Superior temporal gyrus (tissue), 1 donor: Measurements from ENCODE around the gene UBE2F.
A peak's percentile ranks its signal among the peaks of the same experiment; 100 is the strongest.
"Not testable (repeated sequence)": the region's sequence is repeated elsewhere in the genome, so short reads cannot be mapped to it uniquely, and the experiment has no call there.

Experiments
- DNase-seq: peaks from one replicate; pipeline ENCODE4 v3.0.0-alpha.2; 2016; ENCODE audit errors: extremely low spot score

Gene UBE2F

DNA sequence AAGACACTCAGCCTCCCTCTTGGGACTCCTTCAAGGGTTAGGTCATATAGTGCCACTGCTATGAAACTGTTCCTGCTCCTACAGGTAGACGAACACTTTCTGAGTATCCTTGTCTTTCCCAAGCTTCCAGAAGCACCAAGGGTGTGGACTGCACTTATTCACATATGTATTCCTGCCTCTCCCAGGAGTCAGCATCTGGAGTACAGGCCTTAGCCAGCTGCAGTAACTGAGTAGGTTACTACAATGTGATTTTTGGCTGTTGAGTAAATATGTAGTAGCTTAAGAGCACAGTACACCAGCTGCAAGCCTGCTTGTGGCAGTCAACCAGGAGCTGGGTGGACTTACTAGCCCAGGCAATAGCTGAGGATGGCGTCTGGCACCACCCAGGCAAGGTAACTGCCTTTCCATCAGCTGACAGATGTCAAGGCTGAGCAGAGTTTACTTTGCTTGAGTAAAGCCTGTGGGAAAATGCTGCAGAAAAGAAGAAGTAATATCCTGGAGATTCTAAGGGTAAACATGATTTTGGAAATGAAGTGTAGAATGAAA is 80.0 kb downstream of the UBE2F start:
- no peak for DNase-seq

- DNase-seq: no peak
These were observed 86.5 kb downstream of the UBE2F start for GRCh38 chr2:238053191-238053776.

DNA sequence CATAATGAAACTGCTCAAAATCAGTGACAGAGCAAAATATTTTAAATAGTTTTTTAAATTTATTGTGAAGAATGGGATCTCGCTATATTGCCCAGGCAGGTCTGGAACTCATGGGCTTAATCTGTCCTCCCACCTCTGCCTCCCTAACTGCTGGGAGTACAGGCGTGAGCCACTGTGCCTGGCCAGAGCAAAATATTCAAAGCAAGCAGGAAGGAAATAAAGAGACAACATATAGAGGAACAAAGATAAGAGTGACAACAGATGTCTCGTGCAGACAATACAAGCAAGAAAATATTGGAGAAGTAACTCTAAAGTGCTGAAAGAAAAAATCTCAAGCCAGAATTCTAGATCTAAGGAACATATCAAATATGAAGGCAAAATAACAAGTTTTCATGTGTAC is 89.0 kb downstream of the UBE2F start:
- no peak for DNase-seq

DNA sequence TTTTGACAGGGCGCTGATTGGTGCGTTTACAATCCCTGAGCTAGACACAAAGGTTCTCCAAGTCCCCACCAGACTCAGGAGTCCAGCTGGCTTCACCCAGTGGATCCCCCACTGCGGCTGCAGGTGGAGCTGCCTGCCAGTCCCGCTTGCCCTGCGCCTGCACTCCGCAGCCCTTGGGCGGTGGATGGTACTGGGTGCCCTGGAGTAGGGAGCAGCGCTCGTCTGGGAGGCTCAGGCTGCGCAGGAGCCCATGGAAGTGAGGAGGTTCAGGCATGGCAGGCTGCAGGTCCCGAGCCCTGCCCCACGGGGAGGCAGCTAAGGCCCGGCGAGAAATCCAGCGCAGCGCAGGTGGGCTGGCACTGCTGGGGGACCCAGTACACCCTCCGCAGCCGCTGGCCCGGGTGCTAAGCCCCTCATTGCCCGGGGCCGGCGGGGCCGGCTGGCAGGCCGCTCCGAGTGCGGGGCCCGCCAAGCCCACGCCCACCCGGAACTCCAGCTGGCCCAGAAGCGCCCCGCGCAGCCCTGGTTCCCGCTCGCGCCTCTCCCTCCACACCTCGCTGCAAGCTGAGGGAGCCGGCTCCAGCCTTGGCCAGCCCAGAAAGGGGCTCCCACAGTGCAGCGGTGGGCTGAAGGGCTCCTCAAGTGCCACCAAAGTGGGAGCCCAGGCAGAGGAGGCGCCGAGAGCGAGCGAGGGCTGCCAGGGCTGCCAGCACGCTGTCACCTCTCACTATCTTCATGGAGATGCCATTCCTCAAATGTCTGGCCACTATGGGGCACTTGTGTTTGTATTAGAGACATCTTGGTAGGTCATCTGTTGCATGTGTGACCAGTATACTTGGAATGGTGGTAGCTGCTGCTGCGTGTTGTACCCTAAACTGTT is 91.1 kb downstream of the UBE2F start:
- not testable (repeated sequence) for DNase-seq

- DNase-seq: no peak
These were observed 92.7 kb downstream of the UBE2F start for GRCh38 chr2:238059505-238059904.

GRCh38 chr2:238060096-238060541 is 93.3 kb downstream of the UBE2F start:
- peak; percentile 26 for DNase-seq

DNA sequence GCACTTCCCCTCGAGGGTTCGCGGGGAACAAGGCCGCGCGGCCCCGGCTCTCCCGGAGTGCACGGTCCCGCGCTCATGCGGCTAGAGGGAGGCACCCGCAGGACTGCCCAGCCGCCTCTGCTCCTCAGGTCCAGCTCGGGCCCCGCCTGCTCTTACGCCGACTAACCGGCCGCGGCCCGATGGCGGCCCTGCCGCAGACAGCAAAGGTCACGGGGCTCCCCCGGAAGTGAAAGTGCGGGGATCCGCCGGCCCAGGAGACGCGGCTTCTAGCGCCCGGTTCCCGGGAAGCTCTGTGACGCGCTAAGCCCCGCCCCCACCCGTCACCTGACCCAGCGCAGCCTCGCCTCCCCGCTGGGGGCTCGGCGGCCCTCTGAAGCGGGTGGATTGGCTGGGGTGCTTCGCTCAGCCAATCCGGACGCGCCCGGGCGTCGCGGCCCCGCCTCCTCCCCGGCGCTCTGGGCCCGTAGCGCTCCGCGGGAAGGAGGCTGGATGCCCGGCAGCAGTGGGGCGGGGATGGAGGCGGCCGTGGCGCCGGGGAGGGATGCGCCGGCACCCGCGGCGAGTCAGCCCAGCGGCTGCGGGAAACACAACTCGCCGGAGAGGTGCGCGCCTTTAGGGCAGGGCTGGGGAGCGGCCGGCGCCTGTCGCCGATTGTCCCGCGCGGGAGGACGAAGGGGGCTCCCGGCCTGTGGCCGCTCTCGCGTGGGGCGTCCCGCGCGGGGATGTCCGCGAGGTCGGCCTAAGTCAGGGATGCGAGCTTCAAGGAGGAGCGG is 93.9 kb downstream of the UBE2F start, which contains the start of gene SCLY:
Gene SCLY (plus strand): TSS at position 460 of the 773 bp plus-strand sequence. CDS start 54 bp downstream, at position 514.
- DNase-seq: peak; percentile 97

GRCh38 chr2:238061315-238062202 is 94.7 kb downstream of the UBE2F start:
- no peak for DNase-seq

DNA sequence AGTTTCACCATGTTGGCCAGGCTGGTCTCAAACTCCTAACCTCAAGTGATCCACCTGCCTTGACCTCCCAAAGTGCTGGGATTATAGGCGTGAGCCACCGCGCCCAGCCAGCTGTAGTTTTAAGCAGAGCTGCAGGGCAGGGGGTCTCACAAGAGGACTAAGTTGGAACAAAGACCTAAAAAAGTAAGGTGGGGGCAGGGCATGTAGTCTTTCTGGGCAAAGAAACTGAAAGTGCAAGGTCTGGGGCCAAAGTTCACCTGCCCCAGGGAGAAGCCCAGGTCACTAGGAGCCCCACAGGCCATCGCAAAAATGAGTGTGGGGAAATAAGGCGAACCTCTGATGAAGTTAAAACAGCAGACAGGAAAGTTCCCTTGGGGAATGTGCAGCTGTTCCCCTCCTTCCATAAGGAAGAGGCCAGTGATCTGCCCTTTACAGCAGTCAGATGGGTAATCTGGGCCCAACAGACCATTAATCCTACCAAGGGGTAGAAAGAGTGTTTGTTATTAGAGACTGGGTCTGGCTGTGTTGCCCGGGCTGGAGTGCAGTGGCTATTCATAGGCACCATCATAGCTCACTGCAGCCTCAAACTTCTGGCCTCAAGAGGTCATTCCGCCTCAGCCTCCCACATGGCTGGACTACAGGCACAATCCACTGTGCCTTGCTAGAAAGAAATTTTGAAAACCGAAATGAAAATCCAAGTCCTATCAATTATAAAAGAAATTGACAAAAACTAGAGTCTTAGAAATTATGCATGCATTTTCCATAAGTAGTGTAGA is 96.8 kb downstream of the UBE2F start:
- DNase-seq: no peak

GRCh38 chr2:238064376-238064775 is 97.6 kb downstream of the UBE2F start:
- DNase-seq: no peak

DNA sequence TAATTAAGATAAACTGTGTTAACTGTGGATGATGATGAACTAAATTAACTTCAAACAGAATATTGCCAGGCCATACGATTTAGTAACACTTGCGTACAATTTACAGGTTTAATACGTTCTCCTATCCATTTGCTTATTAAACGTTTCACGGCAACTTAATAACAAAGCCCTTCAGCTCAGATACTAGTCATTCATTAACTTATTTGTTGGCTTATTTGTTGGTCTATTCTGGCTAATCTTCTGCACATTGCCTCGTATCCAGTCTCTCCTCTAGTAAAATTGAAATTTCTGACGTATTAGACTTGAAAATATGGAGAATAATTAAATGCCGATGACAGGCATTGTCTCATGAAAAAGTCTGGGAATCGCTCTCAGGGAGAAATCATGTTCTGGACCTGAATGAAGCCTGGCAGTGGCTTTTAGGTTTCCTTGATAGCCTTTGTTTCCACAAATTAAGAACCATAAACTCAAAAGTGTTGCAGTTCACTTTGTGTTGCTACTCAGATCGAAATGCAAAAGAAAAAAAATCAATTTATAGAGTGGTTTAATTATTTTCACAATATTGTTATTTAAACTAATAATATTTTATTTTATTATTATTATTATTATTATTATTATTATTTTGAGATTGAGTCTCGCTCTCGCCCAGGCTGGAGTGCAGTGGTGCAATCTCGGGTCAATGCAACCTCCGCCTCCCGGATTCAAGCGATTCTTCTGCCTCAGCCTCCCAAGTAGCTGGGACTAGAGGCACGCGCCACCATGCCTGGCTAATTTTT is 98.4 kb downstream of the UBE2F start:
- no peak for DNase-seq

DNA sequence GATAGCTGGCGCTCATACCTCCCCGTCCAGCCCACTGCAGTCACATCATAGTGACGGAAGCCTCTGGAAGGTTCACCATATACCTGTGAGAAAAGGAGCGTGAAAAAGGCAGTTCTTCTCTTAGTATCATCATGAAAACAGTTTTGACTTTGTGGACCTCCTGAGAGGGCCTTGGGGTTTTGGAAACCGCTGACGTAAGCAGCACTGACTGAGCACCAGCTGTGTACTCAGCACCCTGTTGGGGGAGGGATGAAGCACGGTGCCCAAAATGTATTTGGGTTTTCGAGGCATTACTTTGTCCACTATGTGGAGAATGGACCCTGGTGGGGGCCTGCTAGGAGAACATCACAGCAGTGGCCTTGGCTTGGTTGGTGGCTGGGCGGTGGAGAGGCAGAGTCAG is 99.4 kb downstream of the UBE2F start:
- DNase-seq: no peak

DNA sequence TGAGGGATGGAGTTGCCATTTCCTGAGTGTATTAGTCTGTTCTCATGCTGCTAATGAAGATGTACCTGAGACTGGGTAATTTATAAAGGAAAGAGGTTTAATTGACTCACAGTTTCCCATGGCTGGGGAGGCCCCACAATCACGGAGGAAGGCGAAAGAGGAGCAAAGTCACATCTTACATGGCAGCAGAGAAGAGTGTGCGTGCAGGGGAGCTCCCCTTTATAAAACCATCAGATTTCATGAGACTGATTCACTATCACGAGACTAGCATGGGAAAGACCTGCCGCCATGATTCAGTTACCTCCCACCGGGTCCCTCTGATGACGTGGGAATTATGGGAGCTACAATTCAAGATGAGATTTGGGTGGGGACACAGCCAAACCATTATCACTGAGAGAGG is 99.9 kb downstream of the UBE2F start:
- DNase-seq: not testable (repeated sequence)

- no peak for DNase-seq
These were observed 101.1 kb downstream of the UBE2F start for GRCh38 chr2:238067939-238068338.

- DNase-seq: no peak
These were observed 102.4 kb downstream of the UBE2F start for GRCh38 chr2:238069021-238069709.

- no peak for DNase-seq
These were observed 103.1 kb downstream of the UBE2F start for GRCh38 chr2:238069877-238070276.

DNA sequence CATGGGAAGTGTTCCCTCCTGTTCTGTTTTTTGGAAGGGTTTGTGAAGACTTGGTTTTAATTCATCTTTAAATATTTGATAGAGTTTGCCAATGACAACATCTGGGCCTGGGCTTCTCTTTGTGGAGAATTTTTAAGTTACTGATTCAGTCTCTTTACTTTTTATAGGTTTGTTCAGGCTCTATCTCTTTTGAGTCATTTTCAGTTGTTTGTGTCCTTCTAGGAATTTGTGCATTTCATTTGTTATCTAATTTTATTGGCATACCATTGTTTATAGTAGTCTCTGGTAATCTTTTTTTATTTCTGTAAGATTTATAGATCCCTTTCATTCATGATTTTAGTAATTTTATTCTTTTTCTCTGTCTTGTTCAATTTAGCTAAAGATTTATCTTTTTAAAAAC is 108.6 kb downstream of the UBE2F start:
- no peak for DNase-seq

- DNase-seq: no peak
These were observed 110.5 kb downstream of the UBE2F start for GRCh38 chr2:238077292-238077691.

DNA sequence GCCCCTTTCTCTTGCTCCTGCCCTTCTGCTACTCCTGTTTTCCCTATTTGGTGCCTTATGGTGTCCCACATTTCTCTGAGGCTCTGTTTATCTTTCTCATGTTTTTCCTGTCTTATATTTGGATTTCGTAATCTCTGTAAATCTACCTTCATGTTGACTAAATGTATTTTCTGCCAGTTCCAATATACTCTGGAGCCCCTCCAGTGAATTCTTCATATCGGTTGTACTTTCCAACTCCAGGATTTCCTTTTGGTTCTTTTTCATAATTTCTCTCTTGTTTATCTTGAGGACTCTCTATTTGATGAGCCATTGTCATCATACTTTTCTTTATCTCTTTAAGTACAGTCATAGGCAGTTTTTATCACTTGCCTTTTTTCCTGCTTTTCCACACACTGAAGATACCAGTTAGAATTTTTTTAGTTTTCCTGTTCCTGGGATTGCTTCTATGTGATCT is 113.1 kb downstream of the UBE2F start:
- DNase-seq: no peak
